ENCODE data around the gene CACNA1D.

DNA sequence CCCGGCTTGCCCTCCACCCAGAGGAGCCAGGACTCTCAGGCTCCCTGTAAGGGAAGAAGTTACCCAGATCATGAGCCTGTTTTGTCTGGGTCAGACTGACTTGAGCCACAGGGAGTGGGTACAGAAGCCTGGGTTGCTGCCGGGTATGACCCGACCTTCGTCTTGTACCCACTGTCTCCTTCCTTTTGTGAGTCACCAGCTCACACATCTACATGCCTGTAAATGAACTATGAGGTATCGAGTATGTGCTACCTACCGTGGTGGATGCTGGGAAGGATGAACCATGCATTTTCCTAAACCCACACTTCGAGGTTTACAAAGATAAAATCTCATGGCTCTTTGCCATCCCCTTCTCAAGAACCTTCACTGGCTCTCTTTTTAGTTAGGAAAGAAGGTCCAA lies 56.9 kb downstream of the CACNA1D start:
- TF ChIP-seq, protein P1, sequence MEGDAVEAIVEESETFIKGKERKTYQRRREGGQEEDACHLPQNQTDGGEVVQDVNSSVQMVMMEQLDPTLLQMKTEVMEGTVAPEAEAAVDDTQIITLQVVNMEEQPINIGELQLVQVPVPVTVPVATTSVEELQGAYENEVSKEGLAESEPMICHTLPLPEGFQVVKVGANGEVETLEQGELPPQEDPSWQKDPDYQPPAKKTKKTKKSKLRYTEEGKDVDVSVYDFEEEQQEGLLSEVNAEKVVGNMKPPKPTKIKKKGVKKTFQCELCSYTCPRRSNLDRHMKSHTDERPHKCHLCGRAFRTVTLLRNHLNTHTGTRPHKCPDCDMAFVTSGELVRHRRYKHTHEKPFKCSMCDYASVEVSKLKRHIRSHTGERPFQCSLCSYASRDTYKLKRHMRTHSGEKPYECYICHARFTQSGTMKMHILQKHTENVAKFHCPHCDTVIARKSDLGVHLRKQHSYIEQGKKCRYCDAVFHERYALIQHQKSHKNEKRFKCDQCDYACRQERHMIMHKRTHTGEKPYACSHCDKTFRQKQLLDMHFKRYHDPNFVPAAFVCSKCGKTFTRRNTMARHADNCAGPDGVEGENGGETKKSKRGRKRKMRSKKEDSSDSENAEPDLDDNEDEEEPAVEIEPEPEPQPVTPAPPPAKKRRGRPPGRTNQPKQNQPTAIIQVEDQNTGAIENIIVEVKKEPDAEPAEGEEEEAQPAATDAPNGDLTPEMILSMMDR (optimal IDR thresholded peaks at IDR 0.05 in 1 of 3, IDR thresholded peaks at IDR 0.05 in 1 of 3, conservative IDR thresholded peaks at IDR 0.05 in 1 of 3; ENCODE audit: extremely low read depth in 1 of 3, insufficient read depth in 2 of 3, low read length in 3 of 3), result no peak
- no peak for TF ChIP-seq EZH2 (IDR thresholded peaks at IDR 0.05; ENCODE audit: low read length)
